AG08395 (cell line): ENCODE measurements around the gene DPF3.

Experiments
- DNase-seq: peaks from one replicate; pipeline ENCODE4 v3.0.0; 2012; ENCODE audit warnings: mixed read lengths, low spot score

DPF3 gene

GRCh38 chr14:72644758-72645489, 249.0 kb downstream of the DPF3 start:
- no peak for DNase-seq

DNA sequence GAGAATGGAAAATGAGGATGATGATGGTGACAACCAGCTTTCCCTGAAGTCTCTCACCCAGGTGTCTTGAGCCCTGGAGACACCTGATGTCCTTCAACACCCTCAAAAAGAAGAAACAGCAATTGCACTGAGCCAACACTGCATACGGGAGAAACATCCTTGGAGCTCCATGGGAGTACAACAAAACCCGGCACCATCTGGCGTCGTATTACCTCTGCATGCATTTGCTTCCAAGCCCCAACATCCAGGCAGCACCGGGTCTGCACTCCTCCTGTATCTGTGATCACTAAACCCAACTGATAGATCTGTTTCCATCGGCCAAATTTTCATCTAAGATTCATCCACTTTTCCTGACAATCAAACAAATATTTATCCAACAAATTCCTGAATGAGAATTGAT, 249.9 kb downstream of the DPF3 start:
- no peak for DNase-seq

DNA sequence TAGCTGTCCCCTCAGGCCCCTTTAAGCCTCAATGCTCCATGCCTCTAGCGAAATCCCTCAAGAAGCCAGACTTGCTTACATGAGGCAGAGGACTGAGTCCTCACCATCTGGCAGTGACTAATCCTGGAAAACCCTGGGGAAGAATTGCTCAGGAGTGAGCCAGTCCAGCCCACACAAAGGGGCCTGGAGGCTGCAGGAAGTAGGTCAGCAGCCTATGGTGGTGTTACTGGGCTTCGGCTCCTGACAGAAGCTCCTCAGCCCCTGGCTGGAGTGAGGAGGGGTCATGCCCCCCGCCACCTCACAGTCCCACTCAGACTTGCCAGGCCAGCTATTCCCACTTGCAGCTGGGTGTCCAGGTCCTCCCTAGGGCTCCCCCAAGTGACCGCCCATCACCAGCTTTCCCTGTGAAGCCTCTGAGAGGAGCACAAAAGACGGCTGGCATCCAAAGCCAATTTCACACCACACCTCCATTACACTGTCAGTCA, 250.5 kb downstream of the DPF3 start:
- DNase-seq = peak; percentile 96

DNA sequence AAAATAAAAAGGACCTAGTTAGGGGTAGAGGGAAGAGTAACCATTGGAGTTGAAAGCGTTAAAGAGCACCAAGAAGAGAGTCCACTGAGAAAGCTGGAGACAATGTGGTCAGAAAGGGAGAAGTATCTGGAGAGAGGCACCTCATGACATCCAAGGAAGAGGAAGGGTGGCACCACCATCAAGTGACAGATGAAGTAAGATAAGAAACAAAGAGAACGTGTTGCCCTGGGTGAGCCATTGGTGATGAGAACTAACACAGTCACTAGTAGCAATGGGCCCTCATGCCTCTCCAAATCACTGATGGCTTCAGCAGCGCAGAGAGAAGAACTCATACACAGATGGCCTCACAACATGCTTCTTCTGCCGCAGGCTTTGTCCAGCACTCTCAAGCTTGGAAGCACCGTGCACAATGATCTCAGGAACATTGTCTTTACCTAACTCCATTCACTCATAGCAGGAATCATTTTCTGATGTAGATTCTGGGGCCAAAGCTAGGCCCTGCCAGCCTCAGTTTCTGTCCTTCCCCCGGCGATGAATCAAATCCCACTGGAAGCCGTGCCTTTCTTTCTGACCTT, 252.9 kb downstream of the DPF3 start:
- DNase-seq = no peak

DNA sequence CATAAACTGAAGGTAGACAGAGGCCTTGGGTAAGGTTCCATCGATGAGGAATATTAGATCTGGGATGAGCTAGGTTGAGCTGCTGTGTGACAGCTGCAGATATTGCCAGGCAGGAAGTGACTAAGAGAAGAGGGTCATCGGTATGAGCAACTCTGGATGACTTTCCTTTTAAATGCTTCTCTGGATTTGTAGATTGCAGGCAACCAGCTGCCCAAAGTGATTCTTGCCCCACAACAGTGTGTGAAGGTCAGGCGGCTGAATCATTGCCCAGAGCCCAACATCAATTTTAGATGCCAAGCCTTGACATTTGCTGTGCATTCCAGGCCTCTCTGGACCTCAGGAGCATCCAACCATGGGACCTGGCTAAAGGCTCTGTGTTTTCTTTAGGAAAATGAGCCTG, 255.9 kb downstream of the DPF3 start:
- peak; percentile 86 for DNase-seq

GRCh38 chr14:72636871-72637270, 257.0 kb downstream of the DPF3 start:
- DNase-seq = no peak

DNA sequence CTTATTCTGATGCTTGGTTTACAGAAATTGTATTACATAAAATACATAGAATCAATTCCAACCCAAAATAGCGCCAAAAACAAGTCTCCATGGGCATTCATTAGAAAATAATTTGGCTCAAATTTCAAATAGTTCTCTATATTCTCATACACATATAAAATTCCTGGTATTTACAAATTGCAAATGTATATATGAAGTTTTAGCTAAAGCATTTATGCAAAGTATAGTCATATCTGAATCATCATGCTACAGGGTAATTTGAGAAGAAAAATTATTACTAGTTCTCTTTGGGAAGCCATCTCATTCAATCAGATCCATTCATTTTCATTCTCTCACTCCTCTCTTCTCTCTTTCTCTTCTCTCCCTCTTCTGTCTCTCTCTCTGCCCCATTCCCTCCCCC, 257.8 kb downstream of the DPF3 start:
- no peak for DNase-seq

- DNase-seq = no peak
Observed at GRCh38 chr14:72634691-72635616, 258.9 kb downstream of the DPF3 start.

DNA sequence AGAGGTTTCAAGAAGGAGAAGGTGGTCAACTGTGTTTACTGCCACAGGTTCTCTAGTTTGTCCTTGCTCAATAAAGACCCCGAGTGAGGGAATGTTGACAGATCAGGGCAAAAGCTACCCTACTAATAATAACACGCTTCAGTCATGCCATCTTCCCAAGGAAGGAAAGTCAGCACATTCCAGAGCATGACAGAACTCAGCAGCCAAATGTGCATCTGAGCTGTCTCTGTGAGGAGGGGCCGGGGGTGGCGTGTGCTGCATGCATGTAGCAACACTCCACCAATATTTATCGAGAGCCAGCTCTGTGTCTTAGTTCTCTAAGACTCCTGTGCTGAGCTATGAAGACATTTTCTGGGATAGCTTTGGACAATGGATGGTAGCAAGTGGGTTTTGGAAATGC, 260.4 kb downstream of the DPF3 start:
- DNase-seq = peak; percentile 54

GRCh38 chr14:72632727-72633126, 261.2 kb downstream of the DPF3 start:
- no peak for DNase-seq

GRCh38 chr14:72631401-72631800, 262.5 kb downstream of the DPF3 start:
- DNase-seq = no peak

GRCh38 chr14:72630374-72630773, 263.5 kb downstream of the DPF3 start:
- DNase-seq = no peak

DNA sequence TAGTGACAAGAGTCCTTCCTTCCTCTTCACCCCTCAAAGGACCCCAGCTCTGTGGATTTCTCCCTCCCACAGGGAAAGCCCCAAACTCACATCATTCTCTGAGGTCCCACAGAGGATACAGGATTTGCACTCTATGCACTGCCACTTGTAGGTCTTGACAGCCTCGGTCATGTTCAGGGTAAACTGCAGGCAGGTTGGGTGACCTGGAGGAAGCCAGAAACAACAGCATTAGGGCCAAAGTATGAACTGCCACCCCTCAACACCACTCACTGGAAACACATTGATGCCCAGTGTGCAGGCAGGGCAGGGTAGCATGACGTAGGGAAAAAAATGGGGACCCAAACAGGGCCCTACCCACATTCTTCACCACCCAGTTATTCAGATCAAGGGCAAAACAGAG, 264.4 kb downstream of the DPF3 start:
- DNase-seq = no peak

GRCh38 chr14:72625689-72626088, 268.2 kb downstream of the DPF3 start:
- no peak for DNase-seq

DNA sequence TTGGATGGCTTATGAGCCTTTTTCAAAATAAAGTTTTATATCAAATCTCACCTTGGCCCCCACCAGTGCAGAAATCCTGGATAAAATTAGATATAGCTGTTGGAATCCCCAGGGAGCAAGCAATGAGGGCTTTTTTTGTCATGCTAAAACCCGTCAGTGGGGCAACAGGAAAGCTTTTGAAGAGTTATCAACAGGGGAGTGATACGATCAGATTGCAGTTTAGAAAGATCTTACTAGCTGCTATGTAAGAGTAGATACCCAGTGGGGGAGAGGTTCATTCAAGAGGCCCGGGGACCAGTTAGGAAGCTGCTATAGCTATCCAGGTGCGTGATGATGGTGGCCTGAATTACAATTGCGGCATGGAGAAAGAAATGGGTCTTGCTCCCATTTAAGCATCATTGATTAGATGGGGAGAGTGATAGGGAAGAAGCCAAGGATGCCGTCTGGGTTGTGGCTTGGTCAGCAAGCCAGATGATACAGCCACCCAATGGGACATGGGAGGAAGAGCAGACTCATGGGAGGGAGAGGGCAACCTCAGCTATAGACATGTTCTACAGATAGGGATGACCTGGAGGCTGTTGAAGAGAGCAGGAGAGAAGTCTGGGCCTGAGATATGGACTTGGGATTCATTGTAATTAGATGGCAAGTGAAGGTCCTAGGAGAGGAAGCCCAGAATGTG, 272.4 kb downstream of the DPF3 start:
- no peak for DNase-seq

DNA sequence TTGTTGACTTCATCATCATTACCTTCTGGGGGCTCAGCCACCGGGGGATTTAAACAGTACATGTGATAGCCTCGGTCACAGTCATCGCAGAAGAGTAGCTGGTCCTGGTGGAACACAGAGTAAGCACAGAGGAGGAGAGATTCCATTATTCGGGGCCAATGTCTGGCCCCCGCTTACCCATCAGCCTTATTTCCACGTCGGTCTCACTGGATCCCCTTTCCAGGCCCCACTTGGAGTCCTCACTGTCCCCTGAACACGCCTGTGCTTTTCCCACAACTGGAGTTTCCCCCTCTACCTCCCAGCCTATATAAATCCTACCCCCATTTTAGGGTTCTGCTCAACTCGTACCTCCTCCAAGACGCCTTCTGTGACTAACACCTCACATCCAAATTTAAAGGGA, 274.0 kb downstream of the DPF3 start:
- no peak for DNase-seq

GRCh38 chr14:72619111-72619571, 274.8 kb downstream of the DPF3 start:
- DNase-seq = no peak

DNA sequence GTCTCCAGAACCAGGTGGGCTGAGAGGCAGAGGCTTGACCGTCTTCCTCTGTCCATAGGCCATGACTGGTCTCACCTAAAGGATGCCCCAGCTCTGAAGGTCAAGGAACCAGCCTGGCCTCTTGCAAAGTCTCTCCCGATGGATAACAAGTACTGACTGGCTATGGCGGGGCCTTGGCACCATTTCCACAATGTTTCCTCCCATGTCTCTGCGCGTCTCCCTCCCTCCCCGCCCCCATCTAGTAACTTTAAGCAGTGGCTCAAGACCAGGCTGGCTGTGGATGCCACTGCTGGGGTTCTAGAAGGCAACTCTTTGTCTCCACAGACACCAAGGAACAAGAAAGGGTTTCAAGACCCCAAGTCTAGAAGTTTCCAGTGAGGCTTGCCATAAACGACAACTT, 275.5 kb downstream of the DPF3 start:
- no peak for DNase-seq

DNA sequence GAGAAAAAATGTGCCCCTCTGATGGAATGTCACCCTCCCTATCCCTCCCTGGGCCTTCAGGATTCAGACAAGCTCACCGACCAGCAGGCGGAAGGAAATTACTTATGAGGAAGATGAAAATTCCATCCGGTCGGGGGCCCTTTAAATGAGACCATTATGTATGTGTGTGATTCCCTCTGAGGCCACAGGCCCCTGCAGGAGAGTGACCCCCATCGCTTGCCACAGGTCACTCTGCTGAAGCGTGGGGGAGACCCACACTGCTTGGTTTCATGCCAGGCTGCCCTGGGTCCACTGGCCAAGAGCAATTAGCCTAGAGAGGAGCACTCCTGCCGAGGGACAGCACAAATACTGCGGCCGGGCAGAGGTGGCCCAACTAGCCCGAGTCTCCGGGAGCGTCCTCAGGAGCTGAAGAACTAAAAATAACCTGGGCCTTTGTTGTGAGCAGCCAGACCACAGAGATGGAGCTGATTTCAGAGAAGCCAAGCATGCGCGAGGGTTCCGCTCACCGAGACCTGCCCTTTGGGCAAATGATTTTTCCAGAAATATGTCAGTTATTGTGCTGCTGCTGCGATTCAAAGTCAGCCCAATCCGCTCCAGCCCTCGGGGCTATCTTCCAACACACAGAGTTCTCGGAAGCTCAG, 276.4 kb downstream of the DPF3 start:
- no peak for DNase-seq

DNA sequence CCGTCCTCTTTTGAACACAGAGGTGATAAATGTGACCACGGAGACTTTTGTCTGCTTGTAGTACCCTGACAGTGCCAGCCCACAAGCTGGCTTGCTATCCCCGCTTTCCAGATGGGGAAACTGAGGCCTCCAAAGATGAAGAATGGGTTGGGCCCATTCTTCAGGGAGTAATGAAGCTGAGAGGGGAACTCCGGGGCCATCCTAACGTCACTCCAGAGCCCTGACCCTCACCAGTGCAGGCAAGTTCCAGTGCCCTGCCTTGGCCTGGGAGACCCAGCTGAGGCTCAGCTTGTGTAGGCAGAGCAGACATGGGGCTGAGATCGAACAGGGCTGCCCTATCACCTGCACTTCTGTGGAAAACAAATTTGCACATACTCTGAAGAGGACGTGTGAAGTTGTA, 277.1 kb downstream of the DPF3 start:
- no peak for DNase-seq

DNA sequence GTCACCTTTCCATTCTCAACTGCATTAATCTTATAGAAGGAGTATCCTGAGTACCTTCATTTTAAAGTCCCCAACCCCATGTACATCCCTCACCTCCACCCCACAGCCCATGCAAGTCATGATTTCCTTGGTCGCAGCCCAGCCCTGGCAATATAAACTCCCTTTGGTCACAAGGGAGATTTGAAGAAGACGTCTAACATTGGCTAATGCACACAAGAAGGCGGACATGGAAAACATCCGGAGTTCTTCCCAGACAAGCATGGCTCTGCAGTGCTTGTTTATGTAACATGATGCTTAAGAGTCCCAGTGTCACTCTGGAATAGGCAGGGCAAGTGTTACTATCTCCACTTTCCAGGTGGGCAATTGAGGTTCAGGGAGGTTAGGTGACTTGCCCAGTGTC, 277.6 kb downstream of the DPF3 start:
- DNase-seq = peak; percentile 21
